NCI-H526 treated with DMSO at 0.1 percent for 48 hours (cell line): ENCODE measurements around the gene MYL9.

Source experiments
- DNase-seq: peaks from one replicate; lab custom pipeline; 2025; lab: John Stamatoyannopoulos, UW

MYL9 gene

GRCh38 chr20:36526521-36527011 is 14.8 kb upstream of the MYL9 start:
- DNase-seq, result no peak

- DNase-seq, result no peak
Measured at GRCh38 chr20:36527331-36528125, 13.8 kb upstream of the MYL9 start.

GRCh38 chr20:36528176-36528874 is 13.0 kb upstream of the MYL9 start:
- no peak for DNase-seq

GRCh38 chr20:36528875-36529417 is 12.4 kb upstream of the MYL9 start:
- DNase-seq, result no peak

- no peak for DNase-seq
Measured at GRCh38 chr20:36532388-36532787, 8.9 kb upstream of the MYL9 start.

GRCh38 chr20:36532822-36533221 is 8.5 kb upstream of the MYL9 start:
- DNase-seq, result no peak

GRCh38 chr20:36538026-36538722 is 3.1 kb upstream of the MYL9 start:
- DNase-seq, result no peak

GRCh38 chr20:36540551-36541211 is 638 bp upstream of the MYL9 start:
- DNase-seq, result no peak

GRCh38 chr20:36541768-36542488 is 609 bp downstream of the MYL9 start:
- no peak for DNase-seq

GRCh38 chr20:36542516-36543183 is 1.3 kb downstream of the MYL9 start:
- no peak for DNase-seq

- DNase-seq, result no peak
Measured at GRCh38 chr20:36543184-36544133, 2.1 kb downstream of the MYL9 start.

- no peak for DNase-seq
Measured at GRCh38 chr20:36544134-36545018, 3.1 kb downstream of the MYL9 start.

GRCh38 chr20:36546111-36546736 is 4.9 kb downstream of the MYL9 start:
- no peak for DNase-seq

- no peak for DNase-seq
Measured at GRCh38 chr20:36547186-36548005, 6.1 kb downstream of the MYL9 start.

GRCh38 chr20:36548006-36548315 is 6.6 kb downstream of the MYL9 start:
- DNase-seq, result no peak

GRCh38 chr20:36548704-36549627 is 7.6 kb downstream of the MYL9 start:
- DNase-seq, result no peak
